Tibial nerve (tissue), 3 donors: Measurements from ENCODE around the gene PABPC3.

Source experiments
- CTCF ChIP-seq, 5 experiments: fragments of 200-600 bp in 3 of 5; fragments of 450-650 bp in 2 of 5; sonication (generic) in 3 of 5; IDR thresholded peaks; one replicate each; pipeline ENCODE4 v1.5.1; 2016 to 2019; ENCODE audit warnings: antibody characterized with exemption in 5 of 5, mild to moderate bottlenecking in 3 of 5, moderate library complexity in 2 of 5
- POLR2A ChIP-seq, 2 donors: fragments of 450-650 bp; IDR thresholded peaks; one replicate each; pipeline ENCODE4 v1.6.1; 2017; ENCODE audit warnings: antibody characterized with exemption in 2 of 2, mild to moderate bottlenecking in 2 of 2, moderate library complexity in 2 of 2

GRCh38 chr13:25084096-25084495 lies 11.8 kb upstream of the PABPC3 start:
- TF ChIP-seq POLR2A (IDR thresholded peaks at IDR 0.05), result no peak
- TF ChIP-seq CTCF (IDR thresholded peaks at IDR 0.05), result no peak
